ENCODE data around the gene ATP5PB. TPM values are rescaled to one million over a fixed set of nuclear protein-coding genes. Genes with fewer than 3 reads are reported as not detected.

The ATP5PB gene
- total and polyA plus RNA-seq, 12 donors, result 146 to 899 (median 789) TPM

- Histone ChIP-seq H3K9me3 (no peaks in the 10 kb centered on the region), H3K27me3 (no peaks in the 10 kb centered on the region), H3K4me1 (no peaks in the 10 kb centered on the region), H3K4me3 (no peak overlapping the region), H3K27ac (no peak overlapping the region), H3K36me3 (peaks cover 0 to 81% (median 49%) of the 10 kb centered on the region in 9 donors)
- ATAC-seq (no peak), DNase-seq (no peak)
- intact Hi-C loops (cut with DNase I), result no loop called here
- TF ChIP-seq, protein P1, sequence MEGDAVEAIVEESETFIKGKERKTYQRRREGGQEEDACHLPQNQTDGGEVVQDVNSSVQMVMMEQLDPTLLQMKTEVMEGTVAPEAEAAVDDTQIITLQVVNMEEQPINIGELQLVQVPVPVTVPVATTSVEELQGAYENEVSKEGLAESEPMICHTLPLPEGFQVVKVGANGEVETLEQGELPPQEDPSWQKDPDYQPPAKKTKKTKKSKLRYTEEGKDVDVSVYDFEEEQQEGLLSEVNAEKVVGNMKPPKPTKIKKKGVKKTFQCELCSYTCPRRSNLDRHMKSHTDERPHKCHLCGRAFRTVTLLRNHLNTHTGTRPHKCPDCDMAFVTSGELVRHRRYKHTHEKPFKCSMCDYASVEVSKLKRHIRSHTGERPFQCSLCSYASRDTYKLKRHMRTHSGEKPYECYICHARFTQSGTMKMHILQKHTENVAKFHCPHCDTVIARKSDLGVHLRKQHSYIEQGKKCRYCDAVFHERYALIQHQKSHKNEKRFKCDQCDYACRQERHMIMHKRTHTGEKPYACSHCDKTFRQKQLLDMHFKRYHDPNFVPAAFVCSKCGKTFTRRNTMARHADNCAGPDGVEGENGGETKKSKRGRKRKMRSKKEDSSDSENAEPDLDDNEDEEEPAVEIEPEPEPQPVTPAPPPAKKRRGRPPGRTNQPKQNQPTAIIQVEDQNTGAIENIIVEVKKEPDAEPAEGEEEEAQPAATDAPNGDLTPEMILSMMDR (IDR thresholded peaks at IDR 0.05), result no peak
- WGBS, 2 donors, result 90 to 97% methylated on average over 3 of the region's 3 CpGs
Observed at GRCh38 chr1:111439461-111440351, 9.6 kb upstream of the ATP5PB start.

GRCh38 chr1:111441573-111442192, 7.6 kb upstream of the ATP5PB start:
- DNase-seq, result no peak
- H3K36me3 ChIP-seq, result peaks cover 0 to 100% (median 62%) of the 10 kb centered on the region in 9 donors

GRCh38 chr1:111442457-111442856, 6.8 kb upstream of the ATP5PB start:
- intact Hi-C loops (cut with DNase I), result no loop called here
- Histone ChIP-seq H3K36me3 (peaks cover 0 to 100% (median 60%) of the 10 kb centered on the region in 9 donors), H3K27me3 (no peaks in the 10 kb centered on the region), H3K9me3 (no peaks in the 10 kb centered on the region), H3K27ac (no peak overlapping the region), H3K4me1 (peaks cover 0 to 12% (median 4%) of the 10 kb centered on the region in 9 donors), H3K4me3 (no peak overlapping the region)
- no peak for ATAC-seq
- WGBS, 2 donors, result 82 to 88% methylated on average over 4 of the region's 4 CpGs
- no peak for DNase-seq
- TF ChIP-seq, protein P1 (IDR thresholded peaks at IDR 0.05), result no peak

More at GRCh38 chr1:111441573-111442192, 7.6 kb upstream of the ATP5PB start:
- Histone ChIP-seq H3K4me3 (no peak overlapping the region), H3K4me1 (peaks cover 0 to 5% (median 0%) of the 10 kb centered on the region in 9 donors), H3K27me3 (no peaks in the 10 kb centered on the region), H3K9me3 (no peaks in the 10 kb centered on the region), H3K27ac (no peak overlapping the region)
- TF ChIP-seq, protein P1 (IDR thresholded peaks at IDR 0.05), result peak in 7 of 9 donors; percentile 20 to 55 (median 40)
- 64 to 71% methylated on average over 9 of the region's 9 CpGs for whole genome bisulfite sequencing, 2 donors
- peak in 2 of 8 donors; percentile 17 to 26 for ATAC-seq
- intact Hi-C loops (cut with DNase I), result no loop called here

- Histone ChIP-seq H3K27ac (no peak overlapping the region), H3K9me3 (no peaks in the 10 kb centered on the region), H3K36me3 (peaks cover 0 to 86% (median 51%) of the 10 kb centered on the region in 9 donors), H3K4me1 (peaks cover 0 to 23% (median 15%) of the 10 kb centered on the region in 9 donors), H3K27me3 (no peaks in the 10 kb centered on the region), H3K4me3 (no peak overlapping the region)
- 72 to 87% methylated on average over 3 of the region's 3 CpGs for WGBS, 2 donors
- intact Hi-C loops (cut with DNase I), result no loop called here
- TF ChIP-seq, protein P1 (IDR thresholded peaks at IDR 0.05), result no peak
- no peak for DNase-seq
- ATAC-seq, result no peak
Observed at GRCh38 chr1:111444031-111444430, 5.2 kb upstream of the ATP5PB start.
